GM18868 (cell line): ENCODE data around the gene PRPF38B.
"Not testable (repeated sequence)": the region's sequence is repeated elsewhere in the genome, so short reads cannot be mapped to it uniquely, and the experiment has no call there.

Source experiments
- ATAC-seq: cut with Tn5 transposase; IDR thresholded peaks from one replicate; pipeline ENCODE4 v1.9.1; 2021; ENCODE audit warnings: mild to moderate bottlenecking, moderate library complexity; ENCODE audit not compliant: unreplicated experiment

The PRPF38B gene

GRCh38 chr1:108691942-108692723 lies at the start of gene PRPF38B:
Gene PRPF38B, plus strand, starts transcription at chr1:108692310. Its CDS starts 282 bp downstream, at chr1:108692592.
- ATAC-seq = peak; percentile 94

GRCh38 chr1:108643492-108644335 lies 48.4 kb upstream of the PRPF38B start:
- ATAC-seq = peak; percentile 71

- ATAC-seq = no peak
These were observed 47.1 kb upstream of the PRPF38B start for GRCh38 chr1:108644984-108645383.

- ATAC-seq = no peak
These were observed 46.4 kb upstream of the PRPF38B start for GRCh38 chr1:108645564-108646184.

GRCh38 chr1:108646265-108646647 lies 45.9 kb upstream of the PRPF38B start:
- ATAC-seq = no peak

GRCh38 chr1:108646648-108647269 lies 45.4 kb upstream of the PRPF38B start:
- no peak for ATAC-seq

- no peak for ATAC-seq
These were observed 38.5 kb upstream of the PRPF38B start for GRCh38 chr1:108653431-108654105.

GRCh38 chr1:108657356-108658080 lies 34.6 kb upstream of the PRPF38B start:
- ATAC-seq = no peak

GRCh38 chr1:108661030-108661609 lies 31.0 kb upstream of the PRPF38B start, which contains the start of gene HENMT1:
Gene HENMT1, minus strand, starts transcription at chr1:108661093. Its CDS starts 1,209 bp downstream, at chr1:108659884.
- ATAC-seq = peak; percentile 86

- no peak for ATAC-seq
These were observed 29.0 kb upstream of the PRPF38B start for GRCh38 chr1:108663074-108663473.

GRCh38 chr1:108664481-108664880 lies 27.6 kb upstream of the PRPF38B start:
- no peak for ATAC-seq

- no peak for ATAC-seq
These were observed 27.0 kb upstream of the PRPF38B start for GRCh38 chr1:108665067-108665466.

- ATAC-seq = no peak
These were observed 26.3 kb upstream of the PRPF38B start for GRCh38 chr1:108665771-108666170.

- not testable (repeated sequence) for ATAC-seq
These were observed 24.7 kb upstream of the PRPF38B start for GRCh38 chr1:108667422-108667821.

- ATAC-seq = no peak
These were observed 23.3 kb upstream of the PRPF38B start for GRCh38 chr1:108668777-108669176.

- no peak for ATAC-seq
These were observed 22.4 kb upstream of the PRPF38B start for GRCh38 chr1:108669679-108670078.

- ATAC-seq = no peak
These were observed 21.9 kb upstream of the PRPF38B start for GRCh38 chr1:108670131-108670773.

GRCh38 chr1:108671143-108671542 lies 21.0 kb upstream of the PRPF38B start:
- no peak for ATAC-seq

GRCh38 chr1:108678706-108679105 lies 13.4 kb upstream of the PRPF38B start:
- ATAC-seq = no peak
